SW 1271 (cell line): Measurements from ENCODE around the gene GLB1L3.
"Not testable (repeated sequence)": the region's sequence is repeated elsewhere in the genome, so short reads cannot be mapped to it uniquely, and the experiment has no call there.

Source experiments
- DNase-seq, 2 experiments: peaks; one replicate each; lab custom pipeline; 2025; lab: John Stamatoyannopoulos, UW

The GLB1L3 gene

GRCh38 chr11:134313821-134314607 lies 37.8 kb downstream of the GLB1L3 start:
- no peak for DNase-seq

- no peak for DNase-seq
Observed at GRCh38 chr11:134317103-134317502, 40.9 kb downstream of the GLB1L3 start.

GRCh38 chr11:134321373-134321772 lies 45.2 kb downstream of the GLB1L3 start:
- DNase-seq, result not testable (repeated sequence)

GRCh38 chr11:134322553-134322952 lies 46.4 kb downstream of the GLB1L3 start:
- no peak for DNase-seq

- no peak for DNase-seq
Observed at GRCh38 chr11:134328433-134328832, 52.3 kb downstream of the GLB1L3 start.

- no peak for DNase-seq
Observed at GRCh38 chr11:134330611-134331353, 54.6 kb downstream of the GLB1L3 start.

- peak in 1 of 2 experiments; percentile 54 for DNase-seq
Observed at GRCh38 chr11:134331354-134332188, 55.4 kb downstream of the GLB1L3 start, which contains the start of gene GLB1L2. Gene GLB1L2 (plus strand): TSS chr11:134331988. CDS start chr11:134332062, 74 bp downstream.

GRCh38 chr11:134332189-134332631 lies 56.0 kb downstream of the GLB1L3 start:
- DNase-seq, result no peak

- no peak for DNase-seq
Observed at GRCh38 chr11:134332782-134333181, 56.6 kb downstream of the GLB1L3 start.

- no peak for DNase-seq
Observed at GRCh38 chr11:134333312-134333711, 57.1 kb downstream of the GLB1L3 start.

- no peak for DNase-seq
Observed at GRCh38 chr11:134333946-134334345, 57.8 kb downstream of the GLB1L3 start.

- no peak for DNase-seq
Observed at GRCh38 chr11:134334796-134335571, 58.8 kb downstream of the GLB1L3 start.

- DNase-seq, result no peak
Observed at GRCh38 chr11:134337051-134337450, 60.9 kb downstream of the GLB1L3 start.

- DNase-seq, result no peak
Observed at GRCh38 chr11:134338068-134338467, 61.9 kb downstream of the GLB1L3 start.

- DNase-seq, result no peak
Observed at GRCh38 chr11:134338654-134339053, 62.5 kb downstream of the GLB1L3 start.

GRCh38 chr11:134339756-134340155 lies 63.6 kb downstream of the GLB1L3 start:
- no peak for DNase-seq

GRCh38 chr11:134340354-134340964 lies 64.3 kb downstream of the GLB1L3 start:
- DNase-seq, result no peak

GRCh38 chr11:134341805-134342571 lies 65.8 kb downstream of the GLB1L3 start:
- no peak for DNase-seq

- no peak for DNase-seq
Observed at GRCh38 chr11:134342572-134343340, 66.6 kb downstream of the GLB1L3 start.
